H54 (cell line): ENCODE results near the gene SLC35G3.
"Not testable (repeated sequence)": the region's sequence is repeated elsewhere in the genome, so short reads cannot be mapped to it uniquely, and the experiment has no call there.

ENCODE experiments used
- DNase-seq: peaks from one replicate; pipeline ENCODE4 v3.0.0; 2011; ENCODE audit warnings: low spot score, mixed read lengths; ENCODE audit not compliant: insufficient read length
- FAIRE-seq: peaks from 3 replicates; lab custom pipeline; 2011; peaks lifted over from hg19 to GRCh38; lab: Jason Lieb, UNC
- POLR2A ChIP-seq: IDR thresholded peaks from 2 replicates; pipeline ENCODE4 v1.6.1; 2011; ENCODE audit warnings: low read depth, mild to moderate bottlenecking, low read length

SLC35G3 gene

GRCh38 chr17:35164716-35165115 is 29.5 kb downstream of the SLC35G3 start:
- no peak for TF ChIP-seq POLR2A
- FAIRE-seq = no peak
- DNase-seq = no peak

- FAIRE-seq = no peak
Measured at GRCh38 chr17:35163886-35164285, 30.3 kb downstream of the SLC35G3 start.

GRCh38 chr17:35162755-35163154 is 31.4 kb downstream of the SLC35G3 start:
- DNase-seq = no peak
- no peak for FAIRE-seq
- TF ChIP-seq POLR2A = no peak

More at GRCh38 chr17:35163886-35164285, 30.3 kb downstream of the SLC35G3 start:
- DNase-seq = no peak
- no peak for TF ChIP-seq POLR2A

GRCh38 chr17:35161281-35161761 is 32.9 kb downstream of the SLC35G3 start:
- no peak for FAIRE-seq
- no peak for DNase-seq
- no peak for TF ChIP-seq POLR2A

GRCh38 chr17:35160354-35161201 is 33.6 kb downstream of the SLC35G3 start:
- no peak for FAIRE-seq
- no peak for DNase-seq
- TF ChIP-seq POLR2A = no peak

GRCh38 chr17:35159940-35160339 is 34.3 kb downstream of the SLC35G3 start:
- no peak for FAIRE-seq
- TF ChIP-seq POLR2A = no peak

GRCh38 chr17:35155246-35155645 is 38.9 kb downstream of the SLC35G3 start:
- DNase-seq = no peak
- TF ChIP-seq POLR2A = no peak
- FAIRE-seq = no peak

More at GRCh38 chr17:35159940-35160339, 34.3 kb downstream of the SLC35G3 start:
- DNase-seq = no peak

- no peak for FAIRE-seq
- DNase-seq = no peak
- no peak for TF ChIP-seq POLR2A
Measured at GRCh38 chr17:35154196-35155165, 39.7 kb downstream of the SLC35G3 start.

GRCh38 chr17:35152421-35153140 is 41.6 kb downstream of the SLC35G3 start:
- no peak for FAIRE-seq
- no peak for DNase-seq
- no peak for TF ChIP-seq POLR2A

GRCh38 chr17:35151080-35151479 is 43.1 kb downstream of the SLC35G3 start:
- DNase-seq, FAIRE-seq: not testable (repeated sequence)

GRCh38 chr17:35149941-35150340 is 44.3 kb downstream of the SLC35G3 start:
- no peak for TF ChIP-seq POLR2A
- FAIRE-seq (no peak), DNase-seq (no peak)

GRCh38 chr17:35148144-35148543 is 46.0 kb downstream of the SLC35G3 start:
- FAIRE-seq = no peak
- no peak for DNase-seq
- no peak for TF ChIP-seq POLR2A

- no peak for DNase-seq
- TF ChIP-seq POLR2A = no peak
- FAIRE-seq = no peak
Measured at GRCh38 chr17:35147375-35147905, 46.8 kb downstream of the SLC35G3 start, which contains the start of gene UNC45B. UNC45B (plus strand) TSS chr17:35147817; CDS start chr17:35148264, 447 bp downstream.
